Endodermal cell (in vitro differentiated cells): ENCODE measurements around the gene BANP. TPM values are rescaled to one million over a fixed set of nuclear protein-coding genes. Genes with fewer than 3 reads are reported as not detected.
"Not testable (repeated sequence)": the region's sequence is repeated elsewhere in the genome, so short reads cannot be mapped to it uniquely, and the experiment has no call there.

Experiments used
- DNase-seq: peaks from one replicate; pipeline ENCODE4 v3.0.0-alpha.2; 2017
- H3K27ac ChIP-seq: 2 replicates; pipeline ENCODE4 v1.5.1; 2013; ENCODE audit warnings: mild to moderate bottlenecking, low read depth, low read length, moderate library complexity
- H3K27me3 ChIP-seq: 2 replicates; pipeline ENCODE4 v1.6.1; 2013; ENCODE audit warnings: mild to moderate bottlenecking, low read length, moderate library complexity; ENCODE audit not compliant: insufficient read depth, control insufficient read depth, poor library complexity, severe bottlenecking
- H3K36me3 ChIP-seq: 2 replicates; pipeline ENCODE4 v1.7.0; 2013; ENCODE audit warnings: mild to moderate bottlenecking, low read length, moderate library complexity; ENCODE audit not compliant: control insufficient read depth, insufficient read depth
- H3K4me1 ChIP-seq: one replicate; pipeline ENCODE4 v1.7.0; 2013; ENCODE audit warnings: low read length; ENCODE audit not compliant: control insufficient read depth, insufficient read depth
- H3K4me3 ChIP-seq: 2 replicates; pipeline ENCODE4 v1.5.1; 2013; ENCODE audit warnings: mild to moderate bottlenecking, low read length, moderate library complexity
- H3K9ac ChIP-seq: 2 replicates; pipeline ENCODE4 v1.6.1; 2013; ENCODE audit warnings: mild to moderate bottlenecking, low read length, moderate library complexity; ENCODE audit not compliant: poor library complexity, severe bottlenecking; ENCODE audit errors: extremely low read depth
- H3K9me3 ChIP-seq: 2 replicates; pipeline ENCODE4 v1.6.1; 2013; ENCODE audit warnings: mild to moderate bottlenecking, low read length, moderate library complexity; ENCODE audit not compliant: control insufficient read depth
- H3K27ac Mint-ChIP-seq: 2 replicates; pipeline ENCODE4 v1.8.0; 2020; ENCODE audit warnings: mixed read lengths
- H3K27me3 Mint-ChIP-seq: 2 replicates; pipeline ENCODE4 v1.8.0; 2021; ENCODE audit warnings: mild to moderate bottlenecking, mixed read lengths; ENCODE audit not compliant: insufficient read depth
- H3K36me3 Mint-ChIP-seq: 2 replicates; pipeline ENCODE4 v1.8.0; 2020; ENCODE audit warnings: low read depth, mixed read lengths
- H3K4me1 Mint-ChIP-seq: 2 replicates; pipeline ENCODE4 v1.8.0; 2020; ENCODE audit warnings: mixed read lengths
- H3K4me3 Mint-ChIP-seq: 2 replicates; pipeline ENCODE4 v1.8.0; 2020; ENCODE audit warnings: mild to moderate bottlenecking, moderate library complexity, mixed read lengths
- H3K9me3 Mint-ChIP-seq: 2 replicates; pipeline ENCODE4 v1.8.0; 2020; ENCODE audit warnings: mild to moderate bottlenecking, mixed read lengths
- CTCF ChIP-seq: fragments of 200-600 bp; sonication (generic); conservative IDR thresholded peaks from 2 replicates; pipeline ENCODE4 v1.5.0; 2021; ENCODE audit warnings: antibody characterized with exemption, mild to moderate bottlenecking
- WGBS, 2 experiments: methylation state at CpG; one replicate each; pipeline versions ENCODE4 v1.1.5 to v1.1.7; 2013; ENCODE audit warnings: missing lambda C conversion rate in 2 of 2, mixed read lengths in 1 of 2; ENCODE audit not compliant: insufficient coverage in 1 of 2, insufficient read length in 1 of 2; 5-methylcytosine and 5-hydroxymethylcytosine counted together
- long read RNA-seq, 4 experiments: library from polyadenylated mRNA in 2 of 4; library from RNA in 1 of 4; library from capped mRNA in 1 of 4; stranded (forward) in 3 of 4; unstranded in 1 of 4; transcript quantifications; one replicate each; pipeline ENCODE4 v2.0.0, GENCODE V29; 2020 to 2021; ENCODE audit warnings: inconsistent platforms in 1 of 4
- polyA plus RNA-seq, 2 experiments: library from polyadenylated mRNA; stranded (reverse); fragments of 50-300 nt; gene quantifications; one replicate each; pipeline ENCODE4 v1.2.3, GENCODE V29; 2013
- total RNA-seq, 2 donors: library from RNA; stranded (reverse); fragmentation: NEBNext Ultra II Directional in 1 of 2; extraction: Animal tissue kit (Norgen Biotek cat#: 25700) in 1 of 2; gene quantifications; 2 replicates in 1 of 2; 3 replicates in 1 of 2; pipeline ENCODE4 v1.2.1, GENCODE V29; 2021

Gene BANP
- total RNA-seq, result 10 to 100 TPM; 39.5 to 45.5 TPM
- polyA plus RNA-seq (2013, experiment 1 of 2), result 23.8 TPM
- polyA plus RNA-seq (2013, experiment 2 of 2), result 20.0 TPM
- long read RNA-seq, experiment 1, partial matches to known transcripts, result 1 of 5 reads
- long read RNA-seq, experiment 1, other reads (novel, unspliced or antisense), result 3 of 5 reads
- long read RNA-seq, experiment 2, transcript BANP-217 (12 exons, 1,551 nt), result major isoform, 5 of 31 reads
- long read RNA-seq, experiment 2, partial matches to known transcripts, result 6 of 31 reads
- long read RNA-seq, experiment 2, other reads (novel, unspliced or antisense), result 16 of 31 reads
- long read RNA-seq, experiment 3, transcript BANP-202 (12 exons, 2,164 nt), result major isoform, 13 of 171 reads
- long read RNA-seq, experiment 3, transcript BANP-204 (13 exons, 2,283 nt), result minor isoform, 12 of 171 reads
- long read RNA-seq, experiment 3, transcript BANP-217 (12 exons, 1,551 nt), result minor isoform, 7 of 171 reads
- long read RNA-seq, experiment 3, partial matches to known transcripts, result 12 of 171 reads
- long read RNA-seq, experiment 3, other reads (novel, unspliced or antisense), result 127 of 171 reads
- long read RNA-seq, experiment 4, partial matches to known transcripts, result 1 of 4 reads
- long read RNA-seq, experiment 4, other reads (novel, unspliced or antisense), result 3 of 4 reads

GRCh38 chr16:87950765-87951551, at the start of gene BANP:
BANP (plus strand) TSS chr16:87951434; CDS start chr16:87975116, 23,682 bp downstream.
- Mint-ChIP-seq H3K36me3 (peaks cover 10% of the 10 kb centered on the region), H3K4me1 (peaks cover 7% of the 10 kb centered on the region), H3K9me3 (no peaks in the 10 kb centered on the region), H3K4me3 (peak within 1 kb of the TSS; percentile 89), H3K27me3 (no peaks in the 10 kb centered on the region), H3K27ac (peak within 1 kb of the TSS; percentile 100)
- Histone ChIP-seq H3K9ac (peak within 1 kb of the TSS; percentile 99), H3K27me3 (no peaks in the 10 kb centered on the region), H3K27ac (peak within 1 kb of the TSS; percentile 94), H3K9me3 (no peaks in the 10 kb centered on the region), H3K4me3 (peak within 1 kb of the TSS; percentile 97), H3K36me3 (peaks cover 16% of the 10 kb centered on the region), H3K4me1 (no peaks in the 10 kb centered on the region)
- TF ChIP-seq CTCF, result peak; percentile 83
- WGBS, 2 experiments, result 1 to 4% methylated on average over 30 to 73 of the region's 73 CpGs
- DNase-seq, result peak; percentile 99

- DNase-seq, H3K36me3 ChIP-seq, H3K9me3 Mint-ChIP-seq, H3K36me3 Mint-ChIP-seq, H3K4me3 ChIP-seq, H3K4me1 Mint-ChIP-seq, H3K4me3 Mint-ChIP-seq, H3K9ac ChIP-seq, H3K4me1 ChIP-seq, H3K27ac ChIP-seq, H3K27me3 ChIP-seq, H3K27ac Mint-ChIP-seq, H3K9me3 ChIP-seq: not testable (repeated sequence)
- H3K27me3 Mint-ChIP-seq, result peaks cover 21% of the 10 kb centered on the region
- peak; percentile 56 for TF ChIP-seq CTCF
- WGBS, 2 experiments, result 86 to 91% methylated on average over 2 of the region's 5 CpGs
Measured at GRCh38 chr16:87904963-87905362, 46.3 kb upstream of the BANP start.

GRCh38 chr16:87905521-87905920, 45.7 kb upstream of the BANP start:
- not testable (repeated sequence) for H3K4me1 Mint-ChIP-seq, H3K36me3 Mint-ChIP-seq, H3K36me3 ChIP-seq, H3K9ac ChIP-seq, H3K9me3 Mint-ChIP-seq, H3K27me3 ChIP-seq, H3K9me3 ChIP-seq, H3K4me3 ChIP-seq, H3K4me1 ChIP-seq, H3K27ac ChIP-seq, DNase-seq, H3K27ac Mint-ChIP-seq, H3K4me3 Mint-ChIP-seq
- peaks cover 21% of the 10 kb centered on the region for H3K27me3 Mint-ChIP-seq
- WGBS, 2 experiments, result 89 to 93% methylated on average over 5 to 7 of the region's 7 CpGs

- WGBS, 2 experiments, result 80 to 94% methylated on average over 9 to 11 of the region's 11 CpGs
Measured at GRCh38 chr16:87908101-87908500, 43.1 kb upstream of the BANP start.

More at GRCh38 chr16:87908101-87908500, 43.1 kb upstream of the BANP start:
- not testable (repeated sequence) for DNase-seq, H3K4me1 ChIP-seq, H3K27ac Mint-ChIP-seq, H3K4me3 Mint-ChIP-seq, H3K27ac ChIP-seq, H3K4me1 Mint-ChIP-seq, H3K36me3 Mint-ChIP-seq, H3K9me3 Mint-ChIP-seq, H3K9me3 ChIP-seq, H3K9ac ChIP-seq, H3K27me3 ChIP-seq, H3K4me3 ChIP-seq, H3K36me3 ChIP-seq
- peaks cover 21% of the 10 kb centered on the region for H3K27me3 Mint-ChIP-seq
